ENCODE measurements around the gene INPP4B. TPM values are rescaled to one million over a fixed set of nuclear protein-coding genes. Genes with fewer than 3 reads are reported as not detected.

INPP4B gene
- total RNA-seq, 1 experiment from 2014 or later: 0.07 TPM

DNA sequence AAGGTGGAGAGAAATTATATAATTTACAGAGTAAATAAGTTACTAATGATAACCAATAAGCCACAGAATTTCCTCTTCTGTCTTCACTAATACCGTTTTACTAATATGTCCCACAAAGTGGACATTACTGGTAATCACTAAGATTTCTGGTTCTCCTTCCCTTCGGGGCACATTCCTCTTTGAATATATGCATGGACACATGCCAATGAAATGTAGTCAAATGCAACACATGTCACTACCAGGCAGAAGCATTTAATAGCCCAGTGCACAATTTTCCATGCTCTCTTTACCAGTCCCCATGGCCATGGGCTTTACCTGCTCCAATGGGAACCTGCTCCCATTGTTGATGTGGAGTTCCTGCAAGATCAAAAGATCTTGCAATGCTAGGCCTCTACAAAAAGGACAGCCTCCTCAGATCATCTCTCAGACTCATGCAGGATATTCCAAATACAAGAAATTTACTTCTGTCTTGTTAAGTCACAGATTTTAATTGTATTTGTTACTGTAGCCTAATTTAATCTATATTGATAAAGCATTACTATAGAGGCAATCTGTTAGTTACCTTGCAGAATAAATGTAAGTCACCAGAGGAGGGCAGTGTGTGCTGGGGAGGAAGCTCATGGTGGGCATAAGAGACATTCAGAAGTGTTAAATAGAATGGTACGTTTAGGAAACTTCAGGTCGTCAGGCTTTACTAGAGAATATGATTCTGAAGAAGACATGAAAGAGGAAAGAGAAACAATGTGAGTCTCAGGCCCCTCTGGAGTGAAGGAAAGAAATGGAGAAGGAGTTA lies 37.1 kb upstream of the INPP4B start:
- H4K5ac ChIP-seq (ENCODE audit: insufficient read length, low read depth, low read length): no peak overlapping the region
- H3K4me1 Mint-ChIP-seq: no peaks in the 10 kb centered on the region
- H3K79me2 ChIP-seq (ENCODE audit: insufficient read depth, low read length): no peaks in the 10 kb centered on the region
- H4K91ac ChIP-seq (ENCODE audit: insufficient read length, low read depth, low read length): no peak overlapping the region
- no peak overlapping the region for H3K27ac ChIP-seq (ENCODE audit: insufficient read length, low read depth, low read length)
- WGBS (ENCODE audit: extremely low coverage, insufficient read length, low lambda C conversion rate): no CpG with 5 or more reads among the region's 4 CpGs
- no peak overlapping the region for H3K14ac ChIP-seq (ENCODE audit: insufficient read depth, low read length)
- no peak overlapping the region for H3K18ac ChIP-seq (ENCODE audit: insufficient read length, low read depth, low read length)
- H3K27ac Mint-ChIP-seq: no peak overlapping the region
- peak overlapping the region; percentile 70 for H2AFZ ChIP-seq (ENCODE audit: low read length)
- no peaks in the 10 kb centered on the region for H3K23me2 ChIP-seq (ENCODE audit: insufficient read length, low read depth, low read length, poor library complexity, severe bottlenecking)
- H3K9ac ChIP-seq (ENCODE audit: extremely low read depth, insufficient read length, low read length): no peak overlapping the region
- no peaks in the 10 kb centered on the region for H3K4me1 ChIP-seq (ENCODE audit: insufficient read depth, low read length)
- no peak overlapping the region for H4K8ac ChIP-seq (replicated peaks; ENCODE audit: insufficient read length, low read depth, low read length)
- no peak overlapping the region for H2BK5ac ChIP-seq (ENCODE audit: insufficient read length, low read length)
- no peaks in the 10 kb centered on the region for H3K27me3 ChIP-seq (ENCODE audit: insufficient read depth, low read length)
- peaks cover 0 to under 1% of the 10 kb centered on the region in 2 experiments; a peak in 1 of 5 replicates for H3K9me3 Mint-ChIP-seq
- H3K27me3 Mint-ChIP-seq (ENCODE audit: low read depth): no peaks in the 10 kb centered on the region
- no peak overlapping the region for H2BK15ac ChIP-seq (ENCODE audit: low read depth, low read length)
- H3K4me3 Mint-ChIP-seq: no peak overlapping the region
- no peaks in the 10 kb centered on the region for H4K20me1 ChIP-seq (ENCODE audit: control insufficient read depth, insufficient read depth, insufficient read length)
- H3K56ac ChIP-seq (ENCODE audit: insufficient read length, low read depth, low read length): no peak overlapping the region
- no peak overlapping the region for H3K4me2 ChIP-seq (ENCODE audit: insufficient read depth, insufficient read length, low read length)
- H3K9me3 ChIP-seq (ENCODE audit: control insufficient read depth, low read depth, low read length): no peaks in the 10 kb centered on the region
- H2BK20ac ChIP-seq (ENCODE audit: low read depth, low read length, poor library complexity, severe bottlenecking): no peak overlapping the region
- no peak overlapping the region for H2AK5ac ChIP-seq (ENCODE audit: insufficient read length, low read length)
- no peaks in the 10 kb centered on the region for H3K79me1 ChIP-seq (ENCODE audit: insufficient read depth, low read depth, low read length, poor library complexity, severe bottlenecking)
- TF ChIP-seq, protein P1, sequence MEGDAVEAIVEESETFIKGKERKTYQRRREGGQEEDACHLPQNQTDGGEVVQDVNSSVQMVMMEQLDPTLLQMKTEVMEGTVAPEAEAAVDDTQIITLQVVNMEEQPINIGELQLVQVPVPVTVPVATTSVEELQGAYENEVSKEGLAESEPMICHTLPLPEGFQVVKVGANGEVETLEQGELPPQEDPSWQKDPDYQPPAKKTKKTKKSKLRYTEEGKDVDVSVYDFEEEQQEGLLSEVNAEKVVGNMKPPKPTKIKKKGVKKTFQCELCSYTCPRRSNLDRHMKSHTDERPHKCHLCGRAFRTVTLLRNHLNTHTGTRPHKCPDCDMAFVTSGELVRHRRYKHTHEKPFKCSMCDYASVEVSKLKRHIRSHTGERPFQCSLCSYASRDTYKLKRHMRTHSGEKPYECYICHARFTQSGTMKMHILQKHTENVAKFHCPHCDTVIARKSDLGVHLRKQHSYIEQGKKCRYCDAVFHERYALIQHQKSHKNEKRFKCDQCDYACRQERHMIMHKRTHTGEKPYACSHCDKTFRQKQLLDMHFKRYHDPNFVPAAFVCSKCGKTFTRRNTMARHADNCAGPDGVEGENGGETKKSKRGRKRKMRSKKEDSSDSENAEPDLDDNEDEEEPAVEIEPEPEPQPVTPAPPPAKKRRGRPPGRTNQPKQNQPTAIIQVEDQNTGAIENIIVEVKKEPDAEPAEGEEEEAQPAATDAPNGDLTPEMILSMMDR (conservative IDR thresholded peaks at IDR 0.05): peak; percentile 71
- no peak overlapping the region for H3T11ph ChIP-seq (ENCODE audit: low read length)
- no peaks in the 10 kb centered on the region for H3K36me3 Mint-ChIP-seq (ENCODE audit: insufficient read depth in 1 of 3, low read depth in 3 of 3)
- no peak for DNase-seq
- H3K4ac ChIP-seq (ENCODE audit: low read depth, low read length): no peak overlapping the region
- no peak overlapping the region for H3K23ac ChIP-seq (ENCODE audit: insufficient read length, low read depth, low read length)
- H2BK120ac ChIP-seq (ENCODE audit: low read depth, low read length, poor library complexity, severe bottlenecking): no peak overlapping the region
- no peak overlapping the region for H2BK12ac ChIP-seq (ENCODE audit: insufficient read length, low read depth, low read length)

Data from H9 (cell line).